ENCODE data around the gene PACSIN1.

DNA sequence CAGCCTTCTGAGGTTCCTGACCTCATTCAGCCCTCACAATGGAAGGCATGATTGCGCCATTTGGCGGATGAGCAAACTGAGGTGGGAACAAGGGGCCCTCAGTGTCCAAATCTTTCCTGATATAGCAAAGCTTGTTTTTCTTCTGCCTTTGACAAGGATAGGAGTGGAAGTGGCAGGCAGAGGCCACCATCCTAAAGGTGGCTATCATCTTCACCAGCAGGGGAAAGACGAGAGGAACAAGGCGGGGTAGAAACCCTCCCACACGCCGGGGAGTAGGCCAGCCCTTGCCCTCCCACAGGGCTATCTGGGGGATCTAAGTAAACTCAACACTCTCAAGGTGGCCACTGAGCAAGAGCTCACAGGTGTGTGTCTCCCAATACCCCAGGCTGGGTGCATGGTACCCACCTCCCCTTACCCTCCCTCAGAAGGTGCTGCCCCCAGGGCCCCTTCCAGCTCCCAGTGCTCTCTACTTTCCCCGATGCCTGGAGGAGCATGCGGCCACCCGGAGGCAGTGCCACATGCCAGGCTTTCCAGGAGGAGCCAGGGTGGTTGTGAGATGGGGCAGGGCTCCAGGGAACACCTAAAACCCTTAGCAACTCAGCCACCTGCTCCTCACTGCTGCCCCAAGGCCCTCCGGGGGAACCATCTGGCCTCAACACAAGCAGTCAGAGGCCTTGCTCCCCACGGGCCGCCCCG lies 79.0 kb downstream of the PACSIN1 start:
- TF ChIP-seq, protein P1, sequence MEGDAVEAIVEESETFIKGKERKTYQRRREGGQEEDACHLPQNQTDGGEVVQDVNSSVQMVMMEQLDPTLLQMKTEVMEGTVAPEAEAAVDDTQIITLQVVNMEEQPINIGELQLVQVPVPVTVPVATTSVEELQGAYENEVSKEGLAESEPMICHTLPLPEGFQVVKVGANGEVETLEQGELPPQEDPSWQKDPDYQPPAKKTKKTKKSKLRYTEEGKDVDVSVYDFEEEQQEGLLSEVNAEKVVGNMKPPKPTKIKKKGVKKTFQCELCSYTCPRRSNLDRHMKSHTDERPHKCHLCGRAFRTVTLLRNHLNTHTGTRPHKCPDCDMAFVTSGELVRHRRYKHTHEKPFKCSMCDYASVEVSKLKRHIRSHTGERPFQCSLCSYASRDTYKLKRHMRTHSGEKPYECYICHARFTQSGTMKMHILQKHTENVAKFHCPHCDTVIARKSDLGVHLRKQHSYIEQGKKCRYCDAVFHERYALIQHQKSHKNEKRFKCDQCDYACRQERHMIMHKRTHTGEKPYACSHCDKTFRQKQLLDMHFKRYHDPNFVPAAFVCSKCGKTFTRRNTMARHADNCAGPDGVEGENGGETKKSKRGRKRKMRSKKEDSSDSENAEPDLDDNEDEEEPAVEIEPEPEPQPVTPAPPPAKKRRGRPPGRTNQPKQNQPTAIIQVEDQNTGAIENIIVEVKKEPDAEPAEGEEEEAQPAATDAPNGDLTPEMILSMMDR (tag by site-specific recombination; IDR thresholded peaks at IDR 0.05) = no peak
- TF ChIP-seq ZNF549 (tag by site-specific recombination; IDR thresholded peaks at IDR 0.05) (no peak), ZSCAN5A (tag by site-specific recombination; IDR thresholded peaks at IDR 0.05) (no peak), ZNF76 (tag by site-specific recombination; IDR thresholded peaks at IDR 0.05; ENCODE audit: borderline replicate concordance, low read depth) (no peak), SP7 (tag by site-specific recombination; IDR thresholded peaks at IDR 0.05) (no peak), ZBTB10 (tag by site-specific recombination; IDR thresholded peaks at IDR 0.05) (no peak), MZF1 (tag by site-specific recombination; IDR thresholded peaks at IDR 0.05; ENCODE audit: borderline replicate concordance) (no peak)
- TF ChIP-seq, protein P2, sequence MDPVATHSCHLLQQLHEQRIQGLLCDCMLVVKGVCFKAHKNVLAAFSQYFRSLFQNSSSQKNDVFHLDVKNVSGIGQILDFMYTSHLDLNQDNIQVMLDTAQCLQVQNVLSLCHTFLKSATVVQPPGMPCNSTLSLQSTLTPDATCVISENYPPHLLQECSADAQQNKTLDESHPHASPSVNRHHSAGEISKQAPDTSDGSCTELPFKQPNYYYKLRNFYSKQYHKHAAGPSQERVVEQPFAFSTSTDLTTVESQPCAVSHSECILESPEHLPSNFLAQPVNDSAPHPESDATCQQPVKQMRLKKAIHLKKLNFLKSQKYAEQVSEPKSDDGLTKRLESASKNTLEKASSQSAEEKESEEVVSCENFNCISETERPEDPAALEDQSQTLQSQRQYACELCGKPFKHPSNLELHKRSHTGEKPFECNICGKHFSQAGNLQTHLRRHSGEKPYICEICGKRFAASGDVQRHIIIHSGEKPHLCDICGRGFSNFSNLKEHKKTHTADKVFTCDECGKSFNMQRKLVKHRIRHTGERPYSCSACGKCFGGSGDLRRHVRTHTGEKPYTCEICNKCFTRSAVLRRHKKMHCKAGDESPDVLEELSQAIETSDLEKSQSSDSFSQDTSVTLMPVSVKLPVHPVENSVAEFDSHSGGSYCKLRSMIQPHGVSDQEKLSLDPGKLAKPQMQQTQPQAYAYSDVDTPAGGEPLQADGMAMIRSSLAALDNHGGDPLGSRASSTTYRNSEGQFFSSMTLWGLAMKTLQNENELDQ (tag by site-specific recombination; IDR thresholded peaks at IDR 0.05; ENCODE audit: low read depth) = no peak
- TF ChIP-seq, protein P3, sequence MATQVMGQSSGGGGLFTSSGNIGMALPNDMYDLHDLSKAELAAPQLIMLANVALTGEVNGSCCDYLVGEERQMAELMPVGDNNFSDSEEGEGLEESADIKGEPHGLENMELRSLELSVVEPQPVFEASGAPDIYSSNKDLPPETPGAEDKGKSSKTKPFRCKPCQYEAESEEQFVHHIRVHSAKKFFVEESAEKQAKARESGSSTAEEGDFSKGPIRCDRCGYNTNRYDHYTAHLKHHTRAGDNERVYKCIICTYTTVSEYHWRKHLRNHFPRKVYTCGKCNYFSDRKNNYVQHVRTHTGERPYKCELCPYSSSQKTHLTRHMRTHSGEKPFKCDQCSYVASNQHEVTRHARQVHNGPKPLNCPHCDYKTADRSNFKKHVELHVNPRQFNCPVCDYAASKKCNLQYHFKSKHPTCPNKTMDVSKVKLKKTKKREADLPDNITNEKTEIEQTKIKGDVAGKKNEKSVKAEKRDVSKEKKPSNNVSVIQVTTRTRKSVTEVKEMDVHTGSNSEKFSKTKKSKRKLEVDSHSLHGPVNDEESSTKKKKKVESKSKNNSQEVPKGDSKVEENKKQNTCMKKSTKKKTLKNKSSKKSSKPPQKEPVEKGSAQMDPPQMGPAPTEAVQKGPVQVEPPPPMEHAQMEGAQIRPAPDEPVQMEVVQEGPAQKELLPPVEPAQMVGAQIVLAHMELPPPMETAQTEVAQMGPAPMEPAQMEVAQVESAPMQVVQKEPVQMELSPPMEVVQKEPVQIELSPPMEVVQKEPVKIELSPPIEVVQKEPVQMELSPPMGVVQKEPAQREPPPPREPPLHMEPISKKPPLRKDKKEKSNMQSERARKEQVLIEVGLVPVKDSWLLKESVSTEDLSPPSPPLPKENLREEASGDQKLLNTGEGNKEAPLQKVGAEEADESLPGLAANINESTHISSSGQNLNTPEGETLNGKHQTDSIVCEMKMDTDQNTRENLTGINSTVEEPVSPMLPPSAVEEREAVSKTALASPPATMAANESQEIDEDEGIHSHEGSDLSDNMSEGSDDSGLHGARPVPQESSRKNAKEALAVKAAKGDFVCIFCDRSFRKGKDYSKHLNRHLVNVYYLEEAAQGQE (tag by site-specific recombination; IDR thresholded peaks at IDR 0.05) = no peak

All from HEK293 (cell line).